ENCODE data around the gene PDGFRB.
A peak's percentile ranks its signal among the peaks of the same experiment; 100 is the strongest.

The PDGFRB gene

GRCh38 chr5:150157168-150157567 lies 1.5 kb upstream of the PDGFRB start:
- Histone ChIP-seq H3K27me3 (replicated peaks) (no peaks in the 10 kb centered on the region), H3K27ac (no peak overlapping the region), H3K4me3 (ENCODE audit: low read depth, low read length) (no peak overlapping the region), H3K36me3 (replicated peaks) (peaks cover 16% of the 10 kb centered on the region)
- TF ChIP-seq CTCF (IDR thresholded peaks at IDR 0.05; ENCODE audit: low read depth, low read length, missing control alignments) = no peak
- in situ Hi-C loops (cut with HindIII; ENCODE audit: low pct_ligation_motif_present, low sequenced_read_pairs) = no loop called here
- DNase-seq = no peak

DNA sequence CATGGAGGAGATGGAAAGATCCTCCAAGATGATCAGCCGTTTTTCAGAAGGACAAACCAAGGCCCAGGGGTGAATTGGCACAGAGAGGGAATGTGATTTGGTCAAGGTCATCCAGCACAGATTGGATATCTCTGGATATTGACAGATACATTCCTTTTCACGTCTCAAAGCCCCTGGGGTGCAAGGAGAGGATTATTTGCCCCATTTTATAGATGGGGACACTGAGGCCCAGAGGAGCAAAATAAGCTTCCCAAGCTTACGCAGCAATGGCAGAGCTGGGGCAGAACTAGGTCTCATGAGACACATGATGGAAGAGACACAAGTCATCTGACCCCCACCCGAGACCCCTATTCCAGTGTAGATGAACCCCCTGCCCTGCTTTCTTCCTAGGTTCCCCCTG lies 895 bp upstream of the PDGFRB start:
- no peak for TF ChIP-seq CTCF (IDR thresholded peaks at IDR 0.05; ENCODE audit: low read depth, low read length, missing control alignments)
- H3K36me3 ChIP-seq (replicated peaks) = peaks cover 17% of the 10 kb centered on the region
- H3K4me3 ChIP-seq (ENCODE audit: low read depth, low read length) = no peak overlapping the region
- in situ Hi-C loops (cut with HindIII; ENCODE audit: low pct_ligation_motif_present, low sequenced_read_pairs) = no loop called here
- H3K27ac ChIP-seq = peak overlapping the region; percentile 73
- DNase-seq = no peak
- H3K27me3 ChIP-seq (replicated peaks) = no peaks in the 10 kb centered on the region

DNA sequence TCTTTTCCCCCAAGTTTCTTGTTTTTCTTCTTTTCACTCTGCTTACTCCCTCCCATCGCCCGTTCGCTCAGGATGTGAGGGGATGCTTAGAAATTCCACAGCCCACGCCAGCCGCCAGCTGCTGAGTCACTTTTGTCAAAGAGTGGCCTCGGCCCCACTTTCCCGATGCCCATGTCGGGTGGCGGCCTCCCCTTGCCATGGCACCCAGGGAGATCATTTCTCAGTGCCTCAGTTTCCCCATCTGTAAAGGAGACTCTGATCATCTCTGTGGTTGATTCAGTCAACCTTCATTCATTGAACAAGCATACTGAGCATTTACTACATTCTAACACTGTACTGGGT lies 353 bp upstream of the PDGFRB start:
- in situ Hi-C loops (cut with HindIII; ENCODE audit: low pct_ligation_motif_present, low sequenced_read_pairs) = no loop called here
- Histone ChIP-seq H3K27me3 (replicated peaks) (no peaks in the 10 kb centered on the region), H3K27ac (peak overlapping the region; percentile 73), H3K4me3 (ENCODE audit: low read depth, low read length) (peak overlapping the region; percentile 90), H3K36me3 (replicated peaks) (peaks cover 17% of the 10 kb centered on the region)
- no peak for DNase-seq
- TF ChIP-seq CTCF (IDR thresholded peaks at IDR 0.05; ENCODE audit: low read depth, low read length, missing control alignments) = no peak

DNA sequence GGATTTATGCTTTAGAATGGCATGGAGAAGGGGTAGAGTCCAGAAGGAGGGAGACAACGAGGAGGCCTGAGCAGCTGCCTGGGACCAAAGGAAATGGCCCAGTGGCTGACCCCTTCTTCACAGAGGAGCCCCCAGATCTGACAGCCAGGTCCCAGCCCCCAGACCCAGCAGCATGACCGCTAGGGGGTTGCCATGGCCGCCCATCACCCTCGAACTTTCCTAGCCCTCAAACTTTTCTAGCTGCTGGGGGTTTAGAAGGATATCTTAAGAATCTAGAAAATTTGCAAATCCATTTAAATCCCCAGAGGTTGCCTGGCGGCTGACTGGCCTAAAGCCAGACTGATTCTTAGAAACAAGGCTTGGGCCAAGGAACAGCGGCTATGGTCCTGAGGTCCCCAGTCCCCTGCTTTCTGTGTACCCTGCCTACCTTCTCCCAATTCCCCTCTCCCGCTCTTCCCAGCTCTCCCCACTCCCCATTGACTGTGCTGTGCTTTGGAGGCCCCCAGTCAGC lies 972 bp downstream of the PDGFRB start:
- Histone ChIP-seq H3K27ac (peak overlapping the region; percentile 73), H3K4me3 (ENCODE audit: low read depth, low read length) (peak overlapping the region; percentile 90), H3K27me3 (replicated peaks) (no peaks in the 10 kb centered on the region), H3K36me3 (replicated peaks) (peaks cover 22% of the 10 kb centered on the region)
- in situ Hi-C loops (cut with HindIII; ENCODE audit: low pct_ligation_motif_present, low sequenced_read_pairs) = no loop called here
- no peak for DNase-seq
- peak; percentile 41 for TF ChIP-seq CTCF (IDR thresholded peaks at IDR 0.05; ENCODE audit: low read depth, low read length, missing control alignments)

GRCh38 chr5:150153957-150154617 lies 1.6 kb downstream of the PDGFRB start:
- H3K36me3 ChIP-seq (replicated peaks) = peaks cover 25% of the 10 kb centered on the region
- peak overlapping the region; percentile 73 for H3K27ac ChIP-seq
- H3K27me3 ChIP-seq (replicated peaks) = no peaks in the 10 kb centered on the region
- DNase-seq = peak; percentile 85
- TF ChIP-seq CTCF (IDR thresholded peaks at IDR 0.05; ENCODE audit: low read depth, low read length, missing control alignments) = no peak
- in situ Hi-C loops (cut with HindIII; ENCODE audit: low pct_ligation_motif_present, low sequenced_read_pairs) = no loop called here
- peak overlapping the region; percentile 90 for H3K4me3 ChIP-seq (ENCODE audit: low read depth, low read length)

- Histone ChIP-seq H3K27ac (peak overlapping the region; percentile 73), H3K27me3 (replicated peaks) (no peaks in the 10 kb centered on the region), H3K4me3 (ENCODE audit: low read depth, low read length) (peak overlapping the region; percentile 90), H3K36me3 (replicated peaks) (peaks cover 29% of the 10 kb centered on the region)
- TF ChIP-seq CTCF (IDR thresholded peaks at IDR 0.05; ENCODE audit: low read depth, low read length, missing control alignments) = no peak
- no peak for DNase-seq
- in situ Hi-C loops (cut with HindIII; ENCODE audit: low pct_ligation_motif_present, low sequenced_read_pairs) = no loop called here
These were observed 2.2 kb downstream of the PDGFRB start for GRCh38 chr5:150153483-150153882.

All from brain microvascular endothelial cell (primary cell).